Measurements from ENCODE around the gene CLTCL1.
"Not testable (repeated sequence)": the region's sequence is repeated elsewhere in the genome, so short reads cannot be mapped to it uniquely, and the experiment has no call there.

Gene CLTCL1

DNA sequence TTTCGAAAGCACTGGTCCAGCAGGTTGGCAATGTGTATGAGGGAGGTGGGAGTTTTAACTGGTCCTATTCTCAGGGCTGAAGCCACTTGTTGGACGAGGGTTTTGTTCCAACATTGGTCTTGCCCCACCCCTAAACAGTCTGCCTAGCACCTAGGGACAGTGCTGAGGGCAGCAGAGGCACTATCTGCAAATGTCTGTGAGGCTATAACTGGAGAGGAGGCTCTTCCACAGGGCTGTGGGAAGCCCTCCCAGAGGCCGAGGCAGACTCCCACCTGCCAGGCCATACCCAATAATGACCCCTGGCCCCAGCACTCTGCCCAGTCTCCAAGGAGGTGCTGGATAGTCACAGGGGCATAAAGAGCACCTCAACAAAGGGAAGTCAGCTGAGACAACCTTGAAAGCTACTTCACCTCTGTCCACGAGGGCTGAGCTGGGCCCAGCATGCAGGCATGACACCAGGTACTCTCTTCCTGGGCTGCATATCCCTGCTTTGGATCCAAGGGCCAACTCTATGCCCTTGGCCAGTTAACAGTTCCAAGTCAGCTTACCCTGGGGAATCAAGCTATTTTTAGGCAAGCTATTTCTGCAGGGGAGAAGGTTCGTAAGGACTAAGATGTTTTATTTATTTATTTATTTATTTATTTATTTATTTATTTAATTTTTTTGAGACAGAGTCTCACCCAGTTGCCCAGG is 72.8 kb downstream of the CLTCL1 start:
- no peak for DNase-seq (ENCODE audit: low read depth)

DNA sequence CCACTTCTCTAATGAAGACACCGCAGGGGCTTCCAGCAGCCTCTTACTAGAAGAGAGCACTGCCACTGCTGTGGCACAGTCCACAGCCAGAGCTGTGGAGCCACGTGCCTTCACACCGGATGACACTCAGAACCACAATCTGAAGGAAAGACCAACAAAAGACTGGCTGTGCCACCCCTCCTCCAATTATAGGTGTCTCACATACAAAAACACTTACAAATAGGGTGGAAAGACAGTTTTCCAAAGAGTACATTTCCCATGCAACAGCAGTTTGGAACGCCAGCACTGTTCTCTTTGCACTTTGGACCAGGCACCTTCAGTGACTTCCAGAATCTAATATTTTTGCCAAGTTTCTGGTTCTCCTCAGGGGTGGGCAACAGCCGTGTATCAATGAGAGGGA is 74.9 kb downstream of the CLTCL1 start:
- no peak for DNase-seq (ENCODE audit: low read depth)

DNA sequence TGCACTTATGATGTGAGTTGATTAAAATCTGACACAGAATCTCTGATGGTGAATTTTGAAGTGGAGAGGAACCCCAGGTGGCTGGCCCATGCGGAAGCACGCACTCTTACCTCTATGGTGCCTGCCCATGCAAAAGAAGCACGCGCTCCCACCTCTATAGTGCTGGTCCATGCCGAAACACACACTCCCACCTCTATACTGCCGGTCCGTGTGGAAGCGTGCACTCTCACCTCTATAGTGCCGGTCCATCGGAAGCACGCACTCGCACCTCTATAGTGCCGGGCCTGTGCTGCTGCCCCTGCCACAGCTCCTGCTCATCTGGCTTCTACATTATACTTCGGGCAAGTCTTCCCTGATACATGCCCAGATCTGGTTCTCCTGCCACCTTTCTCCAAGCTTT is 76.2 kb downstream of the CLTCL1 start:
- no peak for DNase-seq (ENCODE audit: low read depth)

DNA sequence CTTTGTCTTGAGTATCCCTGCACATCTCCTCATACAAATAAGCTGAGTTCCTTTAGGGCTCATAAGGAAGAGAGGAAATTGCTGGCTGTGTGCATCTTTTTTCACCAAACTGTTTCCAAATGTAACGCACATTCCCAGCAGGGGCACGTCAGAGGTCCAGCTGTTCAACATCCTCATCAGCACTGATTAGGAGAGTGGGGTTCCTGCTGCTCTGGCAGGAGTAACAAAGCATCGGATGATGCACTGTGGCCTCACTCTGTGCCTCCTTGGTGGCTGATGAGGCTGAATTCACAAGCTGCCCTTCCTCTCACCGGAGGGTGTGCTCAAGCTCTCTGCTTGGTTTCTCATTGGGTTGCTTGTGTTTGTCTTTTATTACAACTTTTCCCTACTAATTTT is 77.4 kb downstream of the CLTCL1 start:
- DNase-seq (ENCODE audit: low read depth), result no peak

DNA sequence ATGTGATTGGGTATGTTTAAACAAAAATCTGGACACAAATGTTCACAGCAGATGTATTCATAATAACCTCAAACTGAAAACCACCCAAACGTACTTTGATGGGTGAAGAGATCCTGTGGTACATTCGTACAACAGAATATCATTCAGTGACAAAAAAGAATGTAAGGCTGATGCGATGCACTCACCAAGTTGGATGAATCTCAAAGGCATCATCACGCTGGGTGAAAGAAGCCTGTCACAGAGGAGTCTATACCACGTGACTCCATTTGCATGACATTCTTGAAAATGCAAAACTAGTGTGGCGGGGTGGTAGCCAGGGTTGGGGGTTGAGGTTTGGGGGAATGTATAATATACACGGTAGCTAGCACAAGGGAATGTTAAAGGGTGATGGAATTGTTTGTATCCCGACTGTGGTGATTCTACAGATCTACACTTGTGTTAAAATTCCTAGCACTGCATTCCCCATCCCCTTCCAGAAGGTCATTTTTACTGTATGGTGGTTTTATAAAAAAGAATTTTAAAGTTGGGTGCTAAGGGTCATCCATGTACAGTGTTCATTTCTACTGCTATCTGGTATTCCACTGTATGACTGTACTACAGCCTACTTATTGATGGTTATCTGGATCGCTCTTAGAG is 78.0 kb downstream of the CLTCL1 start:
- no peak for DNase-seq (ENCODE audit: low read depth)

DNA sequence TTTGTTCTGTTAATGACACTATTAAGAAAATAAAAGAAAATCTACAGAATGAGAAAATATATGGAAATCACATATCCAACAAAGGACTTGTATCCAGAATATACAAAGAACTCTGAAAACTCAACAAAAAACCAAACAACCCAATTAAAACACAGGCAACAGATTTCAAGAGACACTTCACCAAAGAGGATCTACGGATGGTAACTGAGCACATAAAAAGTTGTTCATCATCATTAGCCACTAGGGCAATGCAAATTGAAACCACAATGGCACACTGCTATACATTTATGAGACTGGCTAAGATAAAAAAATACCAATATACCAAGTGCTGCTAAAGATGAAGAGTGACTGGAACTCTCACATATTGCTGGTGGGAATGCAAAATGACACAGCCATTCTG is 78.5 kb downstream of the CLTCL1 start:
- DNase-seq (ENCODE audit: low read depth), result no peak

DNA sequence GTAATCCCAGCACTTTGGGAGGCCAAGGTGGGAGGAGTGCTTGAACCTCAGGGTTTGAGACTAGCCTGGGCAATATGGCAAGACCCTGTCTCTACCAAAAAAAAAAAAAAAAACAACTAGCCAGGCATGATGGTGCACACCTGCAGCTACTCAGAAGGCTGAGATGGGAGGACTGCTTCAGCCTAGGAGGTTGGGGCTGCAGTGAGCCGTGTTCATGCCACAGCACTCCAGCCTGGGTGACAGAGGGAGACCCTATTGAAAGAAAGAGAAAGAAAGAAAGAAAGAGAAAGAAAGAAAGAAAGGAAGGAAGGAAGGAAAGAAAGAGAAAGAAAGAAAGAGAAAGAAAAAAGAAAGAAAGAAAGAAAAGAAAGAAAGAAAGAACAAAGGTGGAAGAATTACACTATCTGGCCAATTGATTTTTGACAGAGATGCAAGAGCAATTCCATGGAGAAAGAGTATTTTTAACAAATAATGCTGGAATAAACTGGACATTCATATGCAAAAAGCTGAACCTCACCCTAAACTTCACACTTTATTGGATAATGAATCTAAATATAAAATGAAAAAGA is 79.1 kb downstream of the CLTCL1 start:
- no peak for DNase-seq (ENCODE audit: low read depth)

DNA sequence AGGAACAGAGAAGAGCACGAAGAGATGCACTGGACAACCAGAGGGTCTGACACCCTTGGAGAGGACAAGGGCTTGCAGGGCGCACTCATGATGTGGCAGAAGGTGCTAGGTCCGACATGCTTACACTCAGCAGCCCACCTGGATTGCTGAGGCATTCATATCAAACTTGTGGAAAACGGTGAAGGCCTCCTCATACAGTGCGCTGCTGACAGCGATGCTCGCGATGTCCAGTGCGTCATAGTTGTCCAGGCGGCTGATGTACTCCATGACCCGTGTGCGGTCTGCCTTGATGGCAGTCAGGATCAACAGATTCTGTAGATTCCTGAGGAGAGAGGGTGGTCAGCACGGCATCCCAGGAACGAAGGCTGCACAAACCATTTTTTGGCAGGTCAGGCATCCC is 81.3 kb downstream of the CLTCL1 start:
- DNase-seq (ENCODE audit: low read depth), result no peak

DNA sequence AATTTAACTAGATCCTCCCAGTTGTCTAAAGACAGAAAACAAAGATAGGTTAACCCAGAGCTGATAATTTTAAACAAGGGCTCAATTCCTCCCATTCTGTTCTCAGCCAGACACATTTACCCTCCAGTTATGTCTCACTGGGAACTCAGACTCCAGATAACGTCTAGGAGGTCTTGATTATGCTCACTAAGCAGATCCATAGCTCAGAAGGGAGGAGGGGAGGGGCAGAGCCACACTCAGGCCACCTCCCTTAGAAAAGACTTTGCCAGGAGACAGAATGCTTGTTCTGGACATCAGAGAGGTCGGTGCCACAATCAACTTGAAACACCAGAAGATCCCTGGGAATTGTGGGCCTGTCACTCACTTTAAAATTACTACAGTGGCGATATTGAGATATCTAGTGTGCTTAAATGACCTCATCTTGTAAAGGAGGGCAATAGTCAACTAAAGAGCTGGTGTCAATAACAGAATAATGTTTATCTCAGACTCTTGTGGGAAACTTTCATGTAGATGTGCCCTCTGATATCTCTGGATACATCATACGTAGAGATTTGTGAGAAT is 83.2 kb downstream of the CLTCL1 start:
- DNase-seq (ENCODE audit: low read depth), result no peak

DNA sequence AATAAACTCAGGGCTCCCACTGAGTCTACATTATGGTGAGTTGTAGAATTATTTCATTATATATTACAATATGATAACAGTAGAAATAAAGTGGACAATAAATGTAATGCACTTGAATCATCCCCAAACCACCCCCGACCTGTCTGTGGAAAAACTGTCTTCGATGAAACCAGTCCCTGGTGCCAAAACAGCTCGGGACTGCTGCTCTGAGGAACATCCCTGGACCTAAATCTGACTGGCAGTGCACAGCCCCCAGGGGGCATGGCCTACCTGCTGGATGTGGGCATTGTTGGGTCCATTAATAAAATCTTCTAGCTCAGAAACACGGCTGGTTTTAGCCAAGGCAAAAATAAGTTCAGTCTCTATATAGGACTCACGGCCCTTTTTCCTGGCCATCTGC is 83.6 kb downstream of the CLTCL1 start:
- DNase-seq (ENCODE audit: low read depth), result no peak

DNA sequence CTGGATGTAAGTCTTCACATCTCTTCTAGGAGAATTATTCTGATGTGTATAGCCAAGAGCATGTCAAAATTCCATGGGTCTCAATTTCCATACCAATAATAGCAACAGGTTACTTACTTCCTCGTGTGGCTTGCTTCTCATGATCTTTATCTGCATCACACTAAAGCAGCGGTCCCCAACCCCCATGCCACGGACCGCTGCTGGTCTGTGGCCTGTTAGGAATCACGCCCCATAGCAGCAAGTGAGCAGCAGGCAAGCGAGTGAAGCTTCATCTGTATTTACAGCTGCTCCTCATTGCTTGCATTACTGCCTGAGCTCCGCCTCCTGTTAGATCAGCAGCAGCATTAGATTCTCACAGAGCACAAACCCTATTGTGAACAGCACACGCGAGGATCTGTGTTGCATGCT is 84.1 kb downstream of the CLTCL1 start:
- no peak for DNase-seq (ENCODE audit: low read depth)

DNA sequence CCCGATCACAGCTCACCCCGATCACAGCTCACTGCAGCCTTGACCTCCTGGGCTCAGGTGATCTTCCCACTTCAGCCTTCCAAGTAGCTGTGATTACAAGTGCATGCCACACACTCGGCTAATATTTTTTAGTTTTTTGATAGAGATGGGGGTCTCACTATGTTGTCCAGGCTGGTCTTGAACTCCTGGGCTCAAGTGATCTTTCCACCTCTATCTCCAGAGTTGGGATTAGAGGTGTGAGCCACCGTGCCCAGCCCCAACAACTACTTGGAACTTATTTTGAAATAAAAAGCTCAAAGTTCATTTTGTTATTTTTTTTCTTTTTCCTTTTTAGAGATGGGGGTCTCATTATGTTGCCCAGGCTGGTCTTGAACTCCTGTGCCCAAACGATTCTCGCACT is 85.2 kb downstream of the CLTCL1 start:
- no peak for DNase-seq (ENCODE audit: low read depth)

DNA sequence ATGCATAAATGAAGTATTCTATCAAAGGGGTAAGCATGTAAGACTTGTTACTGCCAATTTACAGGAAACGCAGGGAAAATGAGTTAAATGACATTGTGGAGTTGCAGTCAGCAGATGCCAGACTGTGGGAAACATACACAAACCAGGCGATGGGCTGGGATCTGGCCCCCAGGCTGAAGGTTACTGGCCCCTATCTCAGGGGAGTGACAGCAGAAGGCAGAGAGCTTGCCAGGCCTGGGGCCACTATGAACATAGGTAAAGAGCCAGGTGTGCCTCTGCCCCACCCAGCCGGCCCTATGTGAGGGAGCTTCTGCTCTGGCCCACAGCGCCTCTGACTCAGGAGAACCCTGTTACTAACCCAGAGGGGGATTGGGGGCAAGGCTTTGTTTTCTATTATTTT is 86.9 kb downstream of the CLTCL1 start:
- DNase-seq (ENCODE audit: low read depth), result no peak

DNA sequence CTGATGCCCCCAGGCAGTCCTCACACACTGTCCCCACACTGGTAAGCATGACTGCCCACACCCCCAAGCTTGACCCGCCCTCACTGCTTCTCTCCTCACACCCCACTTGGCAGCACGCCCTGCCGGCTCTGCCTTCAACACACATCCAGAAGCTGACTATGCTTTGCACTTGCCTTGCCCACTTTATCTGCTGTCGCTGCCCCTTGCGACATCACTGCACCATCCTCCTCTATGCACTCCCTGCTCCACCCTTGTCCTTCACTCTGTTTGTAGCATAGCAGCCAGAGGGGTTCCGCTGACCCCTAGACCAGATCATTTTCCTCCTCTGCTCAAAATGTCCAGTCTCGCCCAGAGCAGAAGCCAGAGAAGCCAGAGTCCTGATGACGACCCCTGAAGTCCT is 87.7 kb downstream of the CLTCL1 start:
- no peak for DNase-seq (ENCODE audit: low read depth)

DNA sequence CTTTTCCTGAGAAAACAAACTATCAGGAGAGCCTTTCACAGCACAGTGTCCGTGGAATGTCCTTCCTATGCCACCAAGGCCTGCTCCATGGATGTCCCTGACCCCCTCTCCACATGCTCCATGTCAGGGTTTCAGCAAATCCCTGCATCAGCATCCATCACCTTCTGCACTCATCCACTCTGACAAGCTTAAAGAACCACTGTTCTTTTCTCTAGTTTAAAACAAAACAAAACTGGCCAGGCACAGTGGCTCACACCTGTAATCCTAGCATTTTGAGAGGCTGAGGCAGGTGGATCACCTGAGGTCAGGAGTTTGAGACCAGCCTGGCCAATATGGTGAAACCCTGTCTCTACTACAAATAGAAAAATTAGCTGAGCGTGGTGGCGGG is 88.7 kb downstream of the CLTCL1 start:
- not testable (repeated sequence) for DNase-seq (ENCODE audit: low read depth)

DNA sequence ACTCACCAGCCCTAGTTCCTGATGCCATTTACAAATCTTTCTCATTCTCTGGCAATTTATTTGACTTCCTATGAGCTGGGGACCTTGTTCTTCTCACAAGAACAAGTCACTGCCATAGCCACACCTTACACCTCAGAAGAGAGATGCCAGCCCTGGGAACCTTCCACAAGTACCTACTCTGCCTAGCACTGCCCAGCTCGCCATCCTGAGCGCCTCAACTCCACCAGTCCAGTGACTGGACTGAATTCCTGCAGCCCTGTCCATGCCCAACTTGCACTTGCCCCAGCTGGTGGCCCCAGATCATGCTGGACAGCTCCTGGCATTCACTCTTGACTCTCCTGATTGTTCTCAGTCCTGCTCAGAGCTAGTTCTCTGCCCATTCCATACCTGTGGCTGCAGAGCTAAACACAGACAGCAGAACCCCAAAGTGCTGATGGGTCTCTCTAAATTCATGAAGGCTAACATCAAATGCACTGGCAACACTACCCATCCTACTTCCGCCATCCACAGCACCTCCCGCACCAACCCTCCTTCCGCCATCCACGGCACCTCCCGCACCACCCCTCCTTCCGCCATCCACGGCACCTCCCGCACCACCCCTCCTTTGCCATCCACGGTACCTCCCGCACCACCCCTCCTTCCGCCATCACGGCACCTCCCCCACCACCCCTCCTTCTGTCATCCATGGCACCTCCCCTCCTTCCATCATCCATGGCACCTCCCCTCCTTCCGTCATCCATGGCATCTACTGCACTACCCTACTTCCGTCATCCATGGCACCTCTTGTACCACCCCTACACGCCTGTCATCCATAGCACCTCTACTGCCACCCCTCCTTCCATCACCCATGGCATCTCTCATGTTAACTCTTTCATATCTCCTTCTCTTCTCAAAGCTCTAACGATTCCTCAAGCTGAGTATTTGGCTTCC is 89.4 kb downstream of the CLTCL1 start:
- no peak for DNase-seq (ENCODE audit: low read depth)

DNA sequence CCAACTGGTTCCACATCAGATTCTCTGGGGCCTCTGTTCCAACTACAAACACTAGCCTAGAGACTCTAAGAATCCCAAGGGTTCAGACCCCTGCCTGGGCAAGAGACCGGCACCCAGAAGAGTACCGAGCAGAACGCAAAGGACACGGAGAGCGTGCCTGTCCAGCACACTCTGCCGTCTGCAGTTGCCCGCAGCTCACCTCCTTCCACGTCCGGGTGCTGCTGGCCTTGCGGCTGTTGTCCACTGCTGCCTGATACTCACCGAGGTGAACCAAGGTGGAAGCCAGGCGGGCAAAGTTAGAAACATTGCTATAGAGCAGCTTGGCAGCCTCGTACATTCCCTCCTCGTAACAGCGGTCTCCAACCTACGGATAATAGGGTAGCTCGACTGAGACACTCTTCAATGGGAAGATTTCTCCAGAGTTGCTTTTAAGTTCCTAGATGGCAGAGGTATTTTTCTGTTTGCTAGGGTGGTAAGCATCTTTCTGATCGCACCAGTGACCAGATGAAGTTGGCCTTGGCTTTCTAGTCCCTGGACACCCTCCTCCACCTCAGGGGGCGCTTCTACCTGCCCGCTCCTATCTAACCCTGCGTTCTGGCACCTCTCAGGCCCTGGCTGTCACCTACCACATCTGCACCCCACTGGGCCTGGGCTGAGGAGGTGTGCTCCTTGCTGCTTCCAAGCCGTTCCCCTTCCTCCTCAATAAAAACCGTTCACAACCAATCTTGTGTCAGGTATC is 90.2 kb downstream of the CLTCL1 start:
- no peak for DNase-seq (ENCODE audit: low read depth)

DNA sequence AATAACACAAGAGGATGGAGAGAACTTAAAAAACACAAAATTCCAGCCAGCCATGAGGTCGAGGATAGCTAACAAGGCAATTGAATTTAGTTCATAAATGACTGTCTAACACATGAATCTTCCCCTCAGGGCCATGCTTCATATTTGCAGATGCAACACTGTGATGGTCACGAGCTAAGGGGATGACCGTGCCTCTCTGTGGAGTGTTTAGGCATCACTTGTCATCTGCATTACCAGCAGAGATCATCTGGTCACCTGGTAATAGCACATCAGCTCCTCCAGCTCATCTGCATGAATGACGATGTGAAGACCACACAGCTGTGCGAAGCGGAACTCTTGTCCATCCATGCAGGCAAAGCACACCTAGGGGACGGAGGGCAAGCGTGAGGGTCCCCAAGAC is 92.0 kb downstream of the CLTCL1 start:
- no peak for DNase-seq (ENCODE audit: low read depth)

DNA sequence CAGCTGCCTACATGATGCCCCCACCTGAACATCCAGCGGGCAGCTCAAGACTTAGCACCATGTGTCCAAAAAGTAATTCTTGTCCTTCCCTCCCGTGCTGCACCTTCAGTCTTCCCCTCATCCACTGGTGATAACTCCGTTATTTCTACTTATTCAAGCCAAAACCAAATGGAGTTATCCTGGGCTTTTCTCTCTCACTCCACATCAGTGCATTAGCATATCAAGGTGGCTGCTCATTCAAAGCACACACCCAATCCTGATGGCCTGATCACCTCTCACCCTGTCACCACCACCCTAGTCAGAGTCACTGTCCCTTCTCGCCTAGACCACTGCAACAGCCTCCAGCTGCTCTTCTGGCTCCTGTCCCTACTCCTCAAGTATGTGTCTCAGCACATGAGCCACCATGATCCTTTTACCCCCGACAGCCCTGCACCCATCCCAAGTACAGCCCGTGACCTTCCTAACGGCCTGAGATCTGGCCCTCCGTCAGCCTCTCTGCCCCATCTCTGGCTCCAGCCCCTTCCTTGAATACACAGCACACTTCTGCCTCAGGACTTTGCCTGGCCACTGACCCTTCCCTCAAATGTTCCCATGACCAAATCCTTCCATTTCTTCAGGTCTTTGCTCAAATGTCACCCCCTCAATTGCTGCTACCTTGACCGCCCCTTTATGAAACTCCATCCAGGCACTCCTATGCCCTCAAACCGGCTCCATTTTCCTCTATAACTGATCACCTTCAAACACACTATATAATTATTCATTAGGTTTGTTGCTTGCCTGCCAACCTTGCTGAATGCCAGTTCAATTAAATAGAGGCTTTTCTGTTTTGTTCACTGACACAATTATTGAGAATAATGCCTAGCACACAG is 93.3 kb downstream of the CLTCL1 start:
- no peak for DNase-seq (ENCODE audit: low read depth)

DNA sequence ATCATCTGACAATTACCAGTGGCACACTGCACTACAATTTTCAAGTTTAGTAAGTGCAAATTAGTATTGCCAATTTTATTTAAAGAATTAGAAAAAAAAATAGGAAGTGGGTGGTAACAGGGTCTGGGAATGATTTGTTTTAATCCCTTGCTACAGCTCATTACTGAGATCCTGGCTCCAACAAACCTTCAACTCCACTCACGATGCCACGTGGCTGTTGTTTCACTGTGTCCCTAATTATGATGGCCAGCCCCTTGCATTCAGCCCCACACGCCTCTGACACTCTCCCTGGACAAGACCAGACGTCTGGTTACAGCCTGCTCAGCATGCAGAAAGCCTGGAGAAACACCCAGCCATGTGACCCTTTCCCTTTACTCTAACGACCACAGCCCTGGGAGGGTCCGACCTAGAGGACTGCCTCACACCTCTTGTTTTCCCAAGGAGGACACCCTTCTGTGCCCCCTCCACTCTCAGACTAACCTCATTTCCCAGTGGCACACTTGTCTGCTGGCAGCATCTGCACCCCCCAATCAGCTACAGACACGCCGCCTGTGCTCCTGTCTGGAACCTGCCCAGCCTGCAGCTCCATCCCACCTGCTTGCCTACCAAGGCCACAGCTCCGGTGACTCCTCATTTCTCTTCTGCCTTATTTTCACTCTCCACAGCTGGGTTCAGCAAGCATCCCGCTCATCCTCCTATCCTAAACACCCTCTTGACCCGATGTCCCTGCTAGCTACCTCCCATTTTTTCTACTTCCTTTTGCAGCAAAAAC is 94.5 kb downstream of the CLTCL1 start:
- no peak for DNase-seq (ENCODE audit: low read depth)

Measured in GM04503 (cell line).